ENCODE measurements around the gene TEX9.
"Not testable (repeated sequence)": the region's sequence is repeated elsewhere in the genome, so short reads cannot be mapped to it uniquely, and the experiment has no call there.

TEX9 gene

DNA sequence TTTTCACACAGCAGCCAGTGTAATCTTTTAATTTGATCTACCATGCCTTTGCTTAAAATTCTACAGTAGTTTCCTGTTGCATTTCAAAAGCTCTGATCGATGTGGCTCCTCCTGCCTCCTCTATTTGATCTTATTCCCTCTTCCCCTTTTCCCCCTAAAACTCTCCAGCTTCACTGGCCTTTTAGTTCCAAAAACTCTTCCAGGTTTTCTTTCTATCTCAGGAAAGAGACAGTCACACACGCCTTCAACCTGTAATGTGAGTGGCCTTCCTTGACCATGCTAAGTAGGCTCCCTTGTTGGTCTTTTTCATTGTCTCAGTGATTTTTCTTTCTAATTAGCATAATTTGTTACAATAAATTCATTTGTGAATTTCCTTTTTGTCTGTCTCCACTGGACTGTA is 985 bp downstream of the TEX9 start:
- DNase-seq (ENCODE audit: low read depth, low spot score): peak; percentile 2

DNA sequence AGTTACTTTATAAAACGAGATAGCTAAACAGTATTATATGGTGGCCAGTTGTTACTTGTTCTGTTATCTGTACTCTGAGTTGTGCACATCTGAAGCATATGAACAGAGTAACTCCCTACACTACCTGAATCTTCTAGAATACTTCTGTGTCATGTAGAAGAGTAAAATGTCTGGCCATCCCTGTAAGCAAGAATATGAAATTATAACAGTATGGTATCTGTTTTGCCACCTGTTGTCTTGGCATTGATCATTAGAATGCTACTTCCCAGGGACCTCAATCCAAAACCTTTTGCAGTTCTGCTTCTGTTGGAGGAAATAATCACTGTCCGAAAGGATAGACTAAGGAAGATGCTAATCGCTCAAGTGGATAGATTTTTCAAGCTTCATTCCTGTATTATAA is 1.9 kb downstream of the TEX9 start:
- DNase-seq (ENCODE audit: low read depth, low spot score): no peak

DNA sequence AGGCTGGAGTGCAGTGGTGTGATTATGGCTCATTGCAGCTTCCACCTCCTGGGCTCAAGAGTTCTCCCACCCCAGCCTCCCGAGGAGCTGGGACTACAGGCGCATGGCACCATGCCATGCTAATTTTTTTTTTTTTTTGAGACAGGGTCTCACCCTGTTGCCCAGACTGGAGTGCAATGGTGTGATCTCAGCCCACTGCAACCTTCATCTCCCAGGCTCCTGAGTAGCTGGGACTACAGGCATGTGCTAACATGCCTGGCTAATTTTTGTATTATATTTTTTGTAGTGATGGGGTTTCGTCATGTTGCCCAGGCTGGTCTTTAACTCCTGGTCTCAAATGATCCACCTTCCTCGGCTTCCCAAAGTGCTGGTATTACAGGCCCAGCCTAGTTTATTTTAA is 4.0 kb downstream of the TEX9 start:
- no peak for DNase-seq (ENCODE audit: low read depth, low spot score)

DNA sequence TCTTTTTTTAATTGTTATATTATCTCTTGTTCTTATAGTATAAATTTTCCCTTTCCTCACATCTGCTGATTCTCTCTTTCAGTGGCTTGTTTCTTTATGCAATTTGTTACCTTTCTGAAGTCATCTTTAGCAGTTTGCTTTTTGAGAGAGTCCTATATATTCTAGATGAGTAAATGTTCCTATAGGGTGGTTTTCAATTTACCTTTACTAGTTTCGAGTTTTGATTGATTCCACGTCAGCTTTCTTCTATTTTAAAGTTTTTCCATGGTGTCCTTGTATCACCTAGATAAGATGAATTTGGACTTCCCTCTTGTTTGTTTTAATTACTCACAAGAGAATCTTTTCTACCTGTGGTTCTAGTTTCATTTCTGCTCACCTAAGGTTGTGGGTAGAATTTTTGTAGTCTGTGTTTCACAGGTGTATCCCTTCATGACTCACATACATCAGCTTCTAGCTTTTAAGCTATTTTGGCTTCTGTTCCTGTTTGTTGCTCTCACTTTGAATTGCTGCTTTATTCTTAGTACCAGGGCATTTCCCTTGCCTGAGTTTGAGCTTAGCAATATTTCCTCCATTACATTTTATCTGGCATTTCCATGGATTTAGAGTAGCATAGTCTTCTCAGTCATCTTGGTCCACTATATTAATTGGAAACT is 6.4 kb downstream of the TEX9 start:
- DNase-seq (ENCODE audit: low read depth, low spot score): no peak

DNA sequence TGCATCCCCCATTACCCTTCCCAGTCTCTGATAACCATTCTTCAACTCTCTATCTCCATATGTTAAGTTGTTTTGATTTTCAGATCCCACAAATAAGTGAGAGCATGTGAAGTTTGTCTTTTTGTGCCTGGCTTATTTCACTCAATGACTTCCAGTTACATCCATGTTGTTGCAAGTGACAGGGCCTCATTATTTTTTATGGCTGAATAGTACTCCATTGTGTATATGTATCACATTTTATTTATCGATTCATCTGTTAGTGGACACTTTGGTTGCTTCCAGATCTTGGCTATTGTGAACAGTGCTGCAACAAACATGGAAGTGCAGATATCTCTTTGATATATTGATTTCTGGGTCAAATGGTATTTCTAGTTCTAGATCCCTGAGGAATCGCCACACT is 9.5 kb downstream of the TEX9 start:
- DNase-seq (ENCODE audit: low read depth, low spot score): not testable (repeated sequence)

DNA sequence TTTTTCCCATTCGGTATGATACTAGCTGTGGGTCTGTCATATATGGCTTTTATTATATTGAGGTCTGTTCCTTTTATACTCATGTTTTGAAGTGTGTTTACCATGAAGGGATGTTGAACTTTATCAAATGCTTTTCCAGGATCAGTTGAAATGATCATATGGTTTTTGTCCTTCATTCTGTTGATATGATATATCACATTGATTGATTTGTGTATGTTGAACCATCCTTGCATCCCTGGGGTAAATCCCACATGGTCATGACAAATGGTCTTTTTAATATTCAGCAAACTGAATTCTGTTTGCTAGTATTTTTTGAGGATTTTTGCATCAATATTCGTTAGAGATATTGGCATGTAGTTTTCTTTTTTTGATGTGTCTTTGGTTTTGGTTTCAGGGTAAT is 12.6 kb downstream of the TEX9 start:
- DNase-seq (ENCODE audit: low read depth, low spot score): not testable (repeated sequence)

DNA sequence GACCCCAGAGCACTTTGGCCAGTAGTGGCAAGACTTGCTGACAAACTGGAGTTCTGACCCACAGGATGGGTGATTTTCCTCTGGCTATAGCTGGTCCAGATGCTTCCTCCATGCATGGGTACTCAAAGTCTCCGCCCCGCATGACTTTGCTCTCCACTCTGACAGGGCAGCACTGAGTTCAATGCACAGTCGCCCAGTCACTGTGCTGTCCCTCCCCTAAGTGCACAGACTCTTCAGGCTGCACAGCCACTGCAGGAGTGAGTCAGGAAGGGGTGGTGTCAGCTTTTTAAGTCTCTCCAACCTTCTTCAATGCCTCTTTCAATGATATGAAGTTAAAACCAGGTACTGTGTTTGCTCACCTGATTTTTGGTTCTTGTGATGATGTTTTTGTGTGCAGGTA is 17.8 kb downstream of the TEX9 start:
- no peak for DNase-seq (ENCODE audit: low read depth, low spot score)

DNA sequence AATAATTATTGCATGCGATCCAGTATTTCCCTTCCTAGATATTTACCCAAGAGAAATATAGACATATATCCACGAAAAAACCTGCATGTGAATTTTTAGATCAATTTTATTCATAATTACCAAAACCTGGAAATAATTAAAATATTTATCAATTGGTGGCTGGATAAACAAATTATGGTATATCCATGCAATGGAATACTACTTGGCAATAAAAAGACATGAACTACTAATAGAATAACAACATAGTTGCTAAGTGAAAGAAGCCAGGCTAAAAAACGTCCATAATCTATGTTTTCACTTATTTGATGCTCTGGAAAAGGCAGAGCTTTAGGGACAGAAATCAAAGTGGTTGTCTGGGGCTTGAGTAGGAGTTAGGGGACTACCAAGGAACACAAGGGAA is 20.7 kb downstream of the TEX9 start:
- DNase-seq (ENCODE audit: low read depth, low spot score): no peak

DNA sequence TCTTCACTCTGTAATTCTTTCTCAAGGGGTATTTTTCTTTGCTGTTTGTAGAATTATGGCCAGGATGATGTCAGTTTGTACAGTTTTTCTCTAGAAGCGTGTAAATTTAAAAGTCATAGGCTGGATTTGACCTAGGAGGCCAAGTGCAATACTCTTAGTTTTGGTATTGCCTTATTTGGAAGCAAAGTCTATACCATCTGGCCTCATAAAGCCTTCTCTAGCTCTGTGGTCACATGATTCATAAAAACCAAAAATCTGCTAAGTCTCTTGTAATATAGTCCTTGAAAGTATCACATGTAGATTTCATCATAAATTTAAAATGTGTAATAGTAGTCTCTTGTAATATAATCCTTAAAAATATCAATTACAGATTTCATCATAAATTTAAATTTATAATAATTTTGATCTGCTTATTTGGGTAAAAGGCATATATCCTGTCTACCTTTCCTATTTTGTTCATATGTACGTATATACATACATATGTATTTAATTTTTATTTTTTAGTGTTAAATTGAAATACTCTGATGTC is 25.6 kb downstream of the TEX9 start:
- no peak for DNase-seq (ENCODE audit: low read depth, low spot score)

DNA sequence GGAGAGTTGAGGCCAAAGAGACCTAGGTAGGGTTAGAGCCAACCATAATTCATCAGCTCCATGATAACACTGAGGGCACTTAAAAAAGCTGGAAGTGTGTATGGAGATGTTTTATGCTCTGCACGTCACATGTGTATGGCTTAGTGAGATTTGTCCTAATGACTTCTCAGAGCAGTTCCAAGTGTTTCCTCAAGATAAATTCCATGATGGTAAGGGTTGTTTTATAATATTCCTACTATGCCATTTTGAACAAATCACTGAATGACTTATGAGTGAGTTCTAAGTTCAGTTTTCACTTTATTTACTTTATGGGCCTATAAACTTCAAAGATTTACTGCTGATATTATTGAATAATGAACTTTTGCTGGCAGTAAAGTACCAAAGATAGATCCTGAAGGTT is 28.1 kb downstream of the TEX9 start:
- DNase-seq (ENCODE audit: low read depth, low spot score): no peak

DNA sequence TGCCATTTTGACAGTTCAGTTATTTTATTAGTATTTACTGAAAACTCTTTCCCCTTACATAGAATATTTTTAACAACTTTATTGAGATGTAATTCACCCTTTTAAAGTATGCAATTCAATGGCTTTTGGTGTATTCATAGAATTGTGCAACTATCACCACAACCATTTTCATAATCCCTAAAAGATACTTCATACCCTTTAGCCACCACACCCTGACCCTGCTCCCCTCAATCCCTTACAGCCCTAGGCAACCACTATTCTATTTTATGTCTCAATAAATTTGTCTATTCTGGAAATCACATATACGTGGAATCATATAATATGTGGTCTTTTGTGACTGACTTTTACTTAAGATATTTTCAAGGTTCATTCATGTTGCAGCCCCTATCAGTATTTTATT is 29.7 kb downstream of the TEX9 start:
- no peak for DNase-seq (ENCODE audit: low read depth, low spot score)

DNA sequence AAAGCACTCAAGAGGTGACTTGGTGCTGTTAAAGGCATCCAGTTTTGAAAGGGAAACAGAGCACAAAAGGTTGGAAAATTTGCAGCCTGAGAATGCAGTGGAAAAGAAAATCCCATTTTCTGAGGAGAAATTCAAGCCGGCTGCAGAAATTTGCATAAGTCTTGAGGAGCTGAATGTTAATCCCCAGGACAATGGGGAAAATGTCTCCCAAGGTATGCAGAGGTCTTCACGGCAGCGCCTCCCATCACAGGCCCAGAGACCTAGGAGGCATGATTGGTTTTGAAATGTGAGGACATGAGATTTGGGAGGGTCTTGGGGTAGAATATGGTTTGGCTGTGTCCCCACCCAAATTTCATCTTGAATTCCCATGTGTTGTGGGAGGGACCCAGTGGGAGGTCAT is 32.1 kb downstream of the TEX9 start:
- DNase-seq (ENCODE audit: low read depth, low spot score): not testable (repeated sequence)

DNA sequence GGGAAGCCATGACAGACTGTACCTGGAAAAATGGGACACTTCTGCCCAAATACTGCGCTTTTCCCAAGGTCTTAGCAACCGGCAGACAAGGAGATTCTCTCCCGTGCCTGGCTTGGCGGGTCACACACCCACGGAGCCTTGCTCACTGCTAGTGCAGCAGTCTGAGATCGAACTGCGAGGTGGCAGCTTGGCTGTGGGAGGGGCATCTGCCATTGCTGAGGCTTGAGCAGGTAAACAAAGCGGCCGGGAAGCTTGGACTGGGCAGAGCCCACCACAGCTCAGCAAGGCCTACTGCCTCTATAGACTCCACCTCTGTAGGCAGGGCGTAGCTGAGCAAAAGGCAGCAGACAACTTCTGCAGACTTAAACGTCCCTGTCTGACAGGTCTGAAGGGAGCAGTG is 34.0 kb downstream of the TEX9 start:
- DNase-seq (ENCODE audit: low read depth, low spot score): not testable (repeated sequence)

DNA sequence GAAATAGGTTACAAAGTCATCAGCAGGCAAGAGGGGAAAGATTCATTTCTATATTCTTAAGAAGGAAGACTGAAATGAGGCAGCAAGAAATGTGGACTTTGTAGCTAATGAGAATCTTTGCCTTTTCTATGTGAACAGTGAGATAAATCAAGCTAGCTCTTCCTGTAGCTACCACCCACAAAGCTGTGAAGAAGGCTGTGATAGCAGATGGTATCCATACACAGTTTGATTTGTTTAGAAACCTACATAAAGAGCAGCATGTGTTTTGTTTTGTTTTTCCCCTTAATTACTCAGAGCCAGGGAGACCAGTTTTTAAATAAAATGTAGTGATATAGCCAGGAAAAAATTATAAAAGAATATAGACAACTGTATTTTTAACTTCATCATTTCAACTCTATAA is 45.5 kb downstream of the TEX9 start:
- no peak for DNase-seq (ENCODE audit: low read depth, low spot score)

DNA sequence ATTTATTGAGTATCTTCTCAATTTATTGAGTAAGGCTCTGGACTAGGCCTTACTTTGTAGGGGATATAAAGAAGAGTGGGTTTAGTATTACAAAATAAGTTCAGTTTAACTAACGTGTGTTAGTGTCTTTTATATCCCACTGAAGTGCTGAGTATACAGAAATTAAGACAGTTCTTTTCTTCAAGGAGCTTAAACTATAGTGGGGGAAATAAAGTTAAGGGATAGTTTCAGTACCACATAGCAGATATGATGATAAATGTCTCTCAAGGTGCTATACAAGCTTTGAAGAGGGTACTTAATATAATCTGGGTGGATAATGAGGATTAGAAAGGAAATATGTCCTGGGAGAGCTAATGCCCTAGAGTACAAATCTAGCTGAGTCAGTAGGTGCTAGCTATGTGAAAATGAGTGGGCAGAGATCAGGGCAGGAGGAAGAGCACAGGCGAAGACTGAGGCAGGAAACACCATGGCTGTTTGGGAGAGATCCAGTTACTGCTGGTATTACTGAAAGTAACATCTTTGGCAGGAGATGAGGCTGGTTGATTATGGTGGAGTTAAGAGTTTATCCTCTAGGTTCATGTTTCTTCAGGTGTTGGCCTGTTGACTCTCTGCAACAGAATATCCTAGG is 46.0 kb downstream of the TEX9 start:
- DNase-seq (ENCODE audit: low read depth, low spot score): no peak

DNA sequence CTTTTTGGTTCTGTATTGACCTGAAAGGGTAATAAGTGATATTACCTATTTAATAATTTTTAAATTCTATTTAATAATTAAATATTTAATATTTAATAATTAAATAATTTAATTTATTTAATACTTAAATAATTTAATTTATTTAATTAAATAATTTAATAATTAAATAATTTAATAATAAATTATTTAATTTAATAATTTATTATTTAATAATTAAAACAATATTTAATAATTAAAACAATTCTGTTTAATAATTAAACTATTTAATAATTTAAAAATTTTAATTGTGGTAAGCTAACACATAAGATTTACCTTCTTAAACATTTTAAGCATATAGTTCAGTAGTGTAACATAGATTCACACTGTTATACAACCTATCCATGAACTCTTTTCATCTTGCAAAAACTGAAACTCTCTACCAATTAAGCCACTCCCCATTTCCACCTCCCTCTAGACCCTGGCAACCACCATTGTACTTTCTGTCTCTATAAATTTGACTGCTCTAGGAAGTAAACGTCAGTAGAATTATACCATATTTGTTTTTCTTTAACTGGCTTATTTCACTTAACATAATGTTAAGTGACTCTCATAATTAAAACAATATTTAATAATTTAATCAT is 48.0 kb downstream of the TEX9 start:
- DNase-seq (ENCODE audit: low read depth, low spot score): not testable (repeated sequence)

DNA sequence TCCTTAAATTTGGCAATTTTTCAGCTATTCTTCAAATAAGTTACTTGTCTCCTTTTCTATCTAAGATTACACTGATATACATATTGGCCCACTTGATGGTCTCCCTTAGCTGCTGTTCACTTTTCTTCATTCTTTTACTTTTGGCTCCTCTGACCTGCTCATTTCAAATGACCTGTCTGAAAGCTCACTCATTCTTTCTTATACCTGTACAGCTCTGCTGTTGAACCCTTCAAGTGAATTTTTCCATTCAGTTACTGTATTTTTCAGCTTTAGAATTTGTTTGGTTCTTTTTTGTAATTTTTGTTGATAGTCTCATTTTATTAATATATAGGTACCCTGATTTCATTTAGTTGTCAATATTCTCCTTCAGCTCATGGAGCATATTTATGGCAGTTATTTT is 60.0 kb downstream of the TEX9 start:
- DNase-seq (ENCODE audit: low read depth, low spot score): no peak

DNA sequence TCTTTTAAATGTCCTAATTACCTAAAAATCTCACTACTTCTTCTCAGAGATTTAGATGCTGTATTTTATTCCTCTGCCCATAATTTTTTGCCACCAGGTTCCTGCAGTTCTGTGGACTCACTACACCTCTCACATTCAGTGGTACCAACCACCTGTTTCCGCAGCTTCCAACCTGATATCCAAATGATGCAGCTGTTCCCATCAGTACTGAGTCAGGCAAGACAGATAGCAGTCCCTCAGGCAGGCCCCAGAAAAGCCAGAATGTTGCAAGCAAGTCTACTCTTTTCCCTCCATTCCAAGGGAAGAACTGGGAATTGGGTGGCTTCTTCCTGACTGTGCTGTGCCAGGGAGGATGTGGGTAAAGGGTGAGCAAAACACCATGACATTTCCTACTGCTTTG is 60.8 kb downstream of the TEX9 start:
- no peak for DNase-seq (ENCODE audit: low read depth, low spot score)

DNA sequence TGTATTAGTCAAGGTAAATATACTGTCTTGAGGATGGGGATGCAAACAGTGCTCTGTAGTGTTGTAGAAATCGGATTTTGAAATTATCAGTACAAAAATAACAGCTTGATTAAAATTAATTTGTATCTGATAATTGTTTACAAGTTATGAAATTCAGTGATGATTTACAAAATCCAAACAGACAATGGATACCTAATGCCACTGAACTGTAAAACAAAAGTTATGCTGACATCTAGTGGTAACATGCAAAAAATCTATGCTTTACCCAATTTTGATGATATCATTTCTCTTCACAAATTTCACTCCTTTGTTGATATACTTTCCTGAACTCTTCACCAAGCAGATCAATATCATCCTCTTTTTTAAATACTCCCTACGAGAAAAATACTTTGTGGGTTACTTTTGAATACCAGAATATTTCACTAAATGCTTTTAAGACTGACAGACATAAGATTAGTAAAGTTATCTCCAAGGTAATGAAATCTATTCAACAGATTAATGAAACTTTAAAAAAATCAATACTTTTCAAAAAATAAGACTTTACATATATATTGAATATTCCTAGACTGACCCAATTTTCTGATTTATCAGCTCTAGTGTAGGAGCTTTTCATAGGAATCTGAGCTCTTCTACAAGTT is 63.7 kb downstream of the TEX9 start:
- DNase-seq (ENCODE audit: low read depth, low spot score): peak; percentile 35

DNA sequence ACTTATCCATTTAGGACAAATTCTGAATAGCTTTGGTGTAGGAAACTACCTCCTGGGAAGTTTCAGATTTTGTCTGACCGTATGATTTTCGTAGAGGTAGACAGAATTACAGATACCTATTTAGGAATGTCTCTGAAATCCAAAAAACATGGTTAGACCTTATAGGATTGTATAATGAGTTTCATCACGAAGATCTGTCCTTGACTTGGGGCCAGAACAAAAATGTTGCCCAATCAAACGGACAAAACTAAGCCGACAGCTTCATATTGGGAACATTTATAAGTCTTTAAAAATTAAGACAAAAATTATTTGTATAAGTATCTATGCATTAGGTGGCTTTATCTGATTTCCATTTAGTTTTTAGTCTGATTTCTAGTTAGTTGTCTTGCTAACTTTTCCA is 67.1 kb downstream of the TEX9 start:
- no peak for DNase-seq (ENCODE audit: low read depth, low spot score)

DNA sequence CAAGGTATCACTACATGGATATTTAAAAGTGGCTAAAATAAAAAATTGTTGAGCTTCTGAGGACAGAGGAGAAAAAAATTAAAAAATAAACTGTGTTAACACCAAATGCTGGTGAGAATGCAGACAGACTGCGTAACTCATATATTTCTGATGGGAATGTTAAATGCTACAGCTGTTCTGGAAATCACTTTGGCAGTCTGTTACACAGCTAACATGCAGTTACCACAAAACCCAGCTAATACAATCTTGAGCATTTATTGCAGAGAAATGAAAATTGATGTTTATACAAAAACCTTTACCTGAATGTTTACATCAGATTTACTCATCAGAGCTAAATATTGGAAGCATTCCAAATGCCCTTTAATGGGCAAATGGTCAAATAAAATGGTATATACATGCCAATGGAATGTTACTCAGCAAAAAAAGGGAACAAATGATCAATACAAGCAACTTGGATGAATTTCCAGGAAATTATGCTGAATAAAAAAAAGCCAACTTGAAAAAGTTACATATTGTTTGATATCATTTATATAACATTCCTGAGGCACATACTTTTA is 75.1 kb downstream of the TEX9 start:
- DNase-seq (ENCODE audit: low read depth, low spot score): no peak

DNA sequence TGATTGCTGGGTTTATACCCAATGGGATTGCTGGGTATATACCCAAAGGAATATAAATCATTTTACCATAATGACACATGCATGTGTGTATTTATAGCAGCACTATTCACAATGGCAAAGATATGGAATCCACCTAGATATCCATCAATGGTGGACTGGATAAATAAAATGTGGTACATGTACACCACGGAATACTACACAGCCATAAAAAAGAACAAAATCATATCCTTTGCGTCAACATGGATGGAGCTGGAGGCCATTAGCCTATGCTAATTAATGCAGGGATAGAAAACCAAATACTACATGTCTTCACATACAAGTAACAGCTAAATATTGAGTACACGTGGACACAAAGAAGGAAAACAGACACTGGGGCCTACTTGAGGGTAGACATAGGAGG is 77.1 kb downstream of the TEX9 start:
- DNase-seq (ENCODE audit: low read depth, low spot score): no peak
